Peyer's patch (tissue), 4 donors: ENCODE data around the gene CWC27.

Experiments
- POLR2A ChIP-seq, 2 donors: fragments of 450-650 bp; IDR thresholded peaks; one replicate each; pipeline ENCODE4 v1.5.1; 2017; ENCODE audit warnings: antibody characterized with exemption in 2 of 2, mild to moderate bottlenecking in 2 of 2, moderate library complexity in 2 of 2
- TF ChIP-seq, protein P1 (sequence below), 6 experiments: fragments of 450-650 bp in 4 of 6; fragments of 200-600 bp in 2 of 6; sonication (generic) in 1 of 6; IDR thresholded peaks; one replicate each; pipeline ENCODE4 v1.5.1; 2017 to 2019; ENCODE audit warnings: antibody characterized with exemption in 6 of 6, mild to moderate bottlenecking in 3 of 6, moderate library complexity in 1 of 6

DNA sequence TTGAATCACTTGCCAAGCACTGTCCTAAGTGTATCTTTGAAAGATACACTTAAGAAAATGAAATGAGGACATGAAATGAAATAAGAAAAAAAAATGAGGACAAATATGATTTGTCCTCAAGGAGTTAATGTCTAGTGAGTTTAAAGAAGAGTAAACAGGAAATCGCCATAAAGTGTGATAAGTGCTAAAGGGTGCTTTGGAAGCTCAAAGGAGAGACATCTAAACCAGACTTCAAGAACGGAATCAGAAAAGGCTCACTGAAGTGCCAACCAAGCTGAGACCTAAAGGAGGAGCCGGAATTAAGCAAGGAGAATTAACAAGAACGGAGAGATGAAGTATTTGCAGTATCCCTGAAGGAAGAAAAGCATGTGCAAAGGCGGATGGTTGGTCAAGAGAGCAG is 200.8 kb downstream of the CWC27 start:
- TF ChIP-seq, protein P1, sequence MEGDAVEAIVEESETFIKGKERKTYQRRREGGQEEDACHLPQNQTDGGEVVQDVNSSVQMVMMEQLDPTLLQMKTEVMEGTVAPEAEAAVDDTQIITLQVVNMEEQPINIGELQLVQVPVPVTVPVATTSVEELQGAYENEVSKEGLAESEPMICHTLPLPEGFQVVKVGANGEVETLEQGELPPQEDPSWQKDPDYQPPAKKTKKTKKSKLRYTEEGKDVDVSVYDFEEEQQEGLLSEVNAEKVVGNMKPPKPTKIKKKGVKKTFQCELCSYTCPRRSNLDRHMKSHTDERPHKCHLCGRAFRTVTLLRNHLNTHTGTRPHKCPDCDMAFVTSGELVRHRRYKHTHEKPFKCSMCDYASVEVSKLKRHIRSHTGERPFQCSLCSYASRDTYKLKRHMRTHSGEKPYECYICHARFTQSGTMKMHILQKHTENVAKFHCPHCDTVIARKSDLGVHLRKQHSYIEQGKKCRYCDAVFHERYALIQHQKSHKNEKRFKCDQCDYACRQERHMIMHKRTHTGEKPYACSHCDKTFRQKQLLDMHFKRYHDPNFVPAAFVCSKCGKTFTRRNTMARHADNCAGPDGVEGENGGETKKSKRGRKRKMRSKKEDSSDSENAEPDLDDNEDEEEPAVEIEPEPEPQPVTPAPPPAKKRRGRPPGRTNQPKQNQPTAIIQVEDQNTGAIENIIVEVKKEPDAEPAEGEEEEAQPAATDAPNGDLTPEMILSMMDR (IDR thresholded peaks at IDR 0.05), result no peak
- TF ChIP-seq POLR2A (IDR thresholded peaks at IDR 0.05), result no peak
